ENCODE measurements around the gene DIP2B.

GRCh38 chr12:50686406-50686805 lies 181.6 kb downstream of the DIP2B start:
- TF ChIP-seq CTCF (IDR thresholded peaks at IDR 0.05) (no peak), EZH2 (IDR thresholded peaks at IDR 0.05) (no peak)

Measured in neural progenitor cell (in vitro differentiated cells).